Femur (tissue), 1 donor: ENCODE results near the gene SCOC.
"Not testable (repeated sequence)": the region's sequence is repeated elsewhere in the genome, so short reads cannot be mapped to it uniquely, and the experiment has no call there.

Source experiments
- DNase-seq: peaks from one replicate; pipeline ENCODE4 v3.0.0-alpha.2; 2017

SCOC gene

GRCh38 chr4:140363051-140363450 is 10.4 kb upstream of the SCOC start:
- DNase-seq, result no peak

GRCh38 chr4:140363558-140363957 is 9.9 kb upstream of the SCOC start:
- no peak for DNase-seq

- no peak for DNase-seq
Measured at GRCh38 chr4:140367738-140368137, 5.7 kb upstream of the SCOC start.

GRCh38 chr4:140368686-140369085 is 4.8 kb upstream of the SCOC start:
- DNase-seq, result no peak

GRCh38 chr4:140372751-140373327 is 607 bp upstream of the SCOC start:
- peak; percentile 26 for DNase-seq

GRCh38 chr4:140374130-140374477 is 658 bp downstream of the SCOC start:
- no peak for DNase-seq

GRCh38 chr4:140382732-140383131 is 9.3 kb downstream of the SCOC start:
- no peak for DNase-seq

- no peak for DNase-seq
Measured at GRCh38 chr4:140388015-140388414, 14.6 kb downstream of the SCOC start.

GRCh38 chr4:140395668-140396067 is 22.2 kb downstream of the SCOC start:
- no peak for DNase-seq

GRCh38 chr4:140400111-140400510 is 26.7 kb downstream of the SCOC start:
- no peak for DNase-seq

GRCh38 chr4:140406292-140406691 is 32.8 kb downstream of the SCOC start:
- no peak for DNase-seq

- no peak for DNase-seq
Measured at GRCh38 chr4:140408974-140409373, 35.5 kb downstream of the SCOC start.

- not testable (repeated sequence) for DNase-seq
Measured at GRCh38 chr4:140413130-140413969, 39.9 kb downstream of the SCOC start.

- DNase-seq, result no peak
Measured at GRCh38 chr4:140423106-140423505, 49.7 kb downstream of the SCOC start.

GRCh38 chr4:140426610-140427105 is 53.2 kb downstream of the SCOC start:
- DNase-seq, result no peak

GRCh38 chr4:140427106-140427918 is 53.9 kb downstream of the SCOC start, which contains the start of gene CLGN:
CLGN (minus strand) TSS chr4:140427648; CDS start chr4:140413078, 14,570 bp downstream.
- peak; percentile 83 for DNase-seq

GRCh38 chr4:140427919-140428471 is 54.5 kb downstream of the SCOC start:
- DNase-seq, result no peak
